GM21619 (cell line): ENCODE results near the gene RSBN1.
A peak's percentile ranks its signal among the peaks of the same experiment; 100 is the strongest.

Experiments
- ATAC-seq: cut with Tn5 transposase; IDR thresholded peaks from one replicate; pipeline ENCODE4 v1.9.1; 2021; ENCODE audit not compliant: unreplicated experiment

The RSBN1 gene

GRCh38 chr1:113813218-113813617 is 942 bp upstream of the RSBN1 start:
- ATAC-seq: no peak

- ATAC-seq: no peak
Measured at GRCh38 chr1:113812661-113813135, 422 bp upstream of the RSBN1 start.

GRCh38 chr1:113811156-113811887 is 954 bp downstream of the RSBN1 start:
- peak; percentile 9 for ATAC-seq

GRCh38 chr1:113809670-113810602 is 2.3 kb downstream of the RSBN1 start:
- ATAC-seq: no peak

GRCh38 chr1:113808450-113809195 is 3.7 kb downstream of the RSBN1 start:
- ATAC-seq: no peak

- no peak for ATAC-seq
Measured at GRCh38 chr1:113805639-113806038, 6.6 kb downstream of the RSBN1 start.

- ATAC-seq: no peak
Measured at GRCh38 chr1:113805256-113805531, 7.1 kb downstream of the RSBN1 start.

GRCh38 chr1:113804421-113805255 is 7.6 kb downstream of the RSBN1 start:
- no peak for ATAC-seq

GRCh38 chr1:113802367-113803007 is 9.8 kb downstream of the RSBN1 start:
- ATAC-seq: no peak

GRCh38 chr1:113800487-113800886 is 11.8 kb downstream of the RSBN1 start:
- ATAC-seq: no peak

- no peak for ATAC-seq
Measured at GRCh38 chr1:113797472-113797871, 14.8 kb downstream of the RSBN1 start.

GRCh38 chr1:113793878-113794834 is 18.1 kb downstream of the RSBN1 start:
- ATAC-seq: no peak

- ATAC-seq: no peak
Measured at GRCh38 chr1:113792986-113793385, 19.3 kb downstream of the RSBN1 start.

- ATAC-seq: no peak
Measured at GRCh38 chr1:113792471-113792870, 19.8 kb downstream of the RSBN1 start.

- no peak for ATAC-seq
Measured at GRCh38 chr1:113788802-113789201, 23.5 kb downstream of the RSBN1 start.

- no peak for ATAC-seq
Measured at GRCh38 chr1:113787663-113788062, 24.6 kb downstream of the RSBN1 start.

GRCh38 chr1:113786069-113786468 is 26.2 kb downstream of the RSBN1 start:
- ATAC-seq: no peak

- peak; percentile 63 for ATAC-seq
Measured at GRCh38 chr1:113784104-113784779, 28.0 kb downstream of the RSBN1 start.
